ENCODE results near the gene MST1R.

GRCh38 chr3:49877716-49878115, 26.0 kb downstream of the MST1R start:
- TF ChIP-seq ESRRA (IDR thresholded peaks at IDR 0.05; ENCODE audit: borderline replicate concordance, low read length), result no peak
- no peak for TF ChIP-seq CTCF (IDR thresholded peaks at IDR 0.05)
- no peak for TF ChIP-seq MAX (IDR thresholded peaks at IDR 0.05)
- no peak for TF ChIP-seq POLR2AphosphoS2 (conservative IDR thresholded peaks at IDR 0.05; ENCODE audit: low read length)
- no peak for TF ChIP-seq EP300 (IDR thresholded peaks at IDR 0.05)
- no peak for TF ChIP-seq REST (IDR thresholded peaks at IDR 0.05)
- TF ChIP-seq SMC3 (IDR thresholded peaks at IDR 0.05), result no peak
- no peak for TF ChIP-seq FOSB (CRISPR knock-in tag; IDR thresholded peaks at IDR 0.05)
